Activated T-cell treated with anti-CD3 and anti-CD28 coated beads, Interleukin-2, amount 50 U/mL, for 48 hours (primary cell): ENCODE measurements around the gene MRPL3.
"Not testable (repeated sequence)": the region's sequence is repeated elsewhere in the genome, so short reads cannot be mapped to it uniquely, and the experiment has no call there.

ENCODE experiments used
- DNase-seq, 2 experiments: peaks; one replicate each; pipeline ENCODE4 v3.0.0-alpha.2; 2020

MRPL3 gene

GRCh38 chr3:131491775-131492174 is 11.0 kb downstream of the MRPL3 start:
- no peak for DNase-seq

- no peak for DNase-seq
Observed at GRCh38 chr3:131491084-131491483, 11.7 kb downstream of the MRPL3 start.

GRCh38 chr3:131486545-131486944 is 16.2 kb downstream of the MRPL3 start:
- not testable (repeated sequence) for DNase-seq

GRCh38 chr3:131485119-131485518 is 17.7 kb downstream of the MRPL3 start:
- DNase-seq, result no peak

- DNase-seq, result no peak
Observed at GRCh38 chr3:131484496-131485111, 18.2 kb downstream of the MRPL3 start.

- no peak for DNase-seq
Observed at GRCh38 chr3:131480116-131480515, 22.7 kb downstream of the MRPL3 start.

- DNase-seq, result no peak
Observed at GRCh38 chr3:131477813-131478212, 25.0 kb downstream of the MRPL3 start.

GRCh38 chr3:131474115-131474514 is 28.7 kb downstream of the MRPL3 start:
- no peak for DNase-seq

GRCh38 chr3:131470377-131470776 is 32.4 kb downstream of the MRPL3 start:
- DNase-seq, result no peak

- DNase-seq, result no peak
Observed at GRCh38 chr3:131458653-131459052, 44.1 kb downstream of the MRPL3 start.

- no peak for DNase-seq
Observed at GRCh38 chr3:131457220-131457619, 45.6 kb downstream of the MRPL3 start.

GRCh38 chr3:131454501-131454900 is 48.3 kb downstream of the MRPL3 start:
- no peak for DNase-seq

GRCh38 chr3:131453533-131453932 is 49.2 kb downstream of the MRPL3 start:
- DNase-seq, result no peak

GRCh38 chr3:131447349-131447748 is 55.4 kb downstream of the MRPL3 start:
- DNase-seq, result no peak

GRCh38 chr3:131444180-131444579 is 58.6 kb downstream of the MRPL3 start:
- DNase-seq, result no peak

- no peak for DNase-seq
Observed at GRCh38 chr3:131439084-131439483, 63.7 kb downstream of the MRPL3 start.

- DNase-seq, result no peak
Observed at GRCh38 chr3:131435000-131435399, 67.8 kb downstream of the MRPL3 start.

GRCh38 chr3:131432441-131432840 is 70.3 kb downstream of the MRPL3 start:
- DNase-seq, result no peak

- no peak for DNase-seq
Observed at GRCh38 chr3:131431754-131432153, 71.0 kb downstream of the MRPL3 start.

GRCh38 chr3:131427226-131427625 is 75.5 kb downstream of the MRPL3 start:
- no peak for DNase-seq

- DNase-seq, result no peak
Observed at GRCh38 chr3:131421957-131422498, 80.7 kb downstream of the MRPL3 start.

GRCh38 chr3:131421301-131421700 is 81.5 kb downstream of the MRPL3 start:
- DNase-seq, result no peak

- no peak for DNase-seq
Observed at GRCh38 chr3:131417751-131418150, 85.0 kb downstream of the MRPL3 start.
